Adrenal gland (tissue), 12 donors: Measurements from ENCODE around the gene CENPV. TPM values are rescaled to one million over a fixed set of nuclear protein-coding genes. Genes with fewer than 3 reads are reported as not detected.

Experiments used
- DNase-seq, 7 donors: peaks; one replicate each; pipeline ENCODE4 v3.0.0-alpha.2; 2019 to 2020
- H3K27ac ChIP-seq, 5 donors: fragments of 200-600 bp; sonication (generic) in 4 of 5; 1 replicate in 3 of 5; 2 replicates in 2 of 5; pipeline versions ENCODE4 v1.5.1 to v1.8.0; 2016 to 2020; ENCODE audit warnings: mild to moderate bottlenecking in 1 of 5
- H3K27me3 ChIP-seq: fragments of 200-600 bp; 2 replicates; pipeline ENCODE4 v1.8.0; 2021
- H3K36me3 ChIP-seq, 2 donors: fragments of 200-600 bp; replicated peaks in 1 of 2; 1 replicate in 1 of 2; 2 replicates in 1 of 2; pipeline versions ENCODE4 v1.5.1 to v1.8.0; 2018 to 2022
- H3K4me1 ChIP-seq, 2 donors: fragments of 200-600 bp; replicated peaks in 1 of 2; 1 replicate in 1 of 2; 2 replicates in 1 of 2; pipeline versions ENCODE4 v1.5.1 to v1.8.0; 2018 to 2021
- H3K4me3 ChIP-seq, 4 donors: fragments of 200-600 bp; sonication (generic) in 3 of 4; one replicate each; pipeline ENCODE4 v1.5.1; 2016 to 2018
- H3K9me3 ChIP-seq, 3 donors: fragments of 200-600 bp; sonication (generic) in 1 of 3; replicated peaks in 1 of 3; 1 replicate in 2 of 3; 2 replicates in 1 of 3; pipeline versions ENCODE4 v1.5.1 to v1.8.0; 2016 to 2021
- POLR2A ChIP-seq, 2 donors: fragments of 450-650 bp; IDR thresholded peaks; one replicate each; pipeline ENCODE4 v1.6.1; 2017; ENCODE audit warnings: antibody characterized with exemption in 2 of 2, mild to moderate bottlenecking in 2 of 2, moderate library complexity in 1 of 2
- WGBS, 4 donors: extraction: QIAGEN DNeasy Blood & Tissue Kit in 2 of 4; methylation state at CpG; one replicate each; pipeline versions ENCODE4 v1.1.5 to v1.1.7; 2013 to 2017; 5-methylcytosine and 5-hydroxymethylcytosine counted together
- intact Hi-C, 2 donors: fragments of 100-400 bp; cut with DNase I; formaldehyde crosslinking; loops; one replicate each; pipeline versions ENCODE4 v1.14.1 to v1.15.0; 2022 to 2023
- polyA plus RNA-seq, 3 donors: library from polyadenylated mRNA; stranded (reverse); fragments of 200-250 nt in 2 of 3; fragments of 350-450 nt in 1 of 3; fragmentation: Illumina TruSeq in 1 of 3; extraction: RNeasy Lipid Tissue Mini Kit (QIAGEN cat#74804) in 1 of 3; gene quantifications; one replicate each; pipeline ENCODE4 v1.2.3, GENCODE V29; 2013 to 2014
- total RNA-seq, 9 donors: library from RNA; depleted of rRNA in 4 of 9; stranded (reverse); fragments of >200 nt in 4 of 9; fragments of 120-200 nt in 1 of 9; fragmentation: NEBNext Ultra II Directional in 1 of 9; extraction: Animal tissue kit (Norgen Biotek cat#: 25700) in 1 of 9; gene quantifications; one replicate each; pipeline versions ENCODE4 v1.1.0 to v1.2.4, GENCODE V29; 2013 to 2023
- TF ChIP-seq, protein P1 (sequence below), 6 experiments: fragments of 450-650 bp in 4 of 6; fragments of 200-600 bp in 2 of 6; sonication (generic) in 1 of 6; IDR thresholded peaks; 1 replicate in 5 of 6; 2 replicates in 1 of 6; pipeline versions ENCODE4 v1.5.1 to v1.8.0; 2016 to 2021; ENCODE audit warnings: antibody characterized with exemption in 6 of 6, mild to moderate bottlenecking in 2 of 6, moderate library complexity in 1 of 6
- donor health status: healthy with polysubstance abuse.
- donor health status: Bipolar disorder and iron deficiency.
- donor health status: DM: yes; HTN: yes; CAD: no.
- donor health status: DM: no; HTN: no; CAD: no.
- donor health status: DM: no; HTN: no; CAD: no.
- donor health status: DM: yes; HTN: yes; CAD: no.

The CENPV gene
- total and polyA plus RNA-seq, 12 donors = 19.9 to 37.9 (median 28.6) TPM

GRCh38 chr17:16348586-16348985 lies 4.7 kb downstream of the CENPV start:
- H3K36me3 ChIP-seq = no peaks in the 10 kb centered on the region
- no peaks in the 10 kb centered on the region for H3K27me3 ChIP-seq
- TF ChIP-seq, protein P1, sequence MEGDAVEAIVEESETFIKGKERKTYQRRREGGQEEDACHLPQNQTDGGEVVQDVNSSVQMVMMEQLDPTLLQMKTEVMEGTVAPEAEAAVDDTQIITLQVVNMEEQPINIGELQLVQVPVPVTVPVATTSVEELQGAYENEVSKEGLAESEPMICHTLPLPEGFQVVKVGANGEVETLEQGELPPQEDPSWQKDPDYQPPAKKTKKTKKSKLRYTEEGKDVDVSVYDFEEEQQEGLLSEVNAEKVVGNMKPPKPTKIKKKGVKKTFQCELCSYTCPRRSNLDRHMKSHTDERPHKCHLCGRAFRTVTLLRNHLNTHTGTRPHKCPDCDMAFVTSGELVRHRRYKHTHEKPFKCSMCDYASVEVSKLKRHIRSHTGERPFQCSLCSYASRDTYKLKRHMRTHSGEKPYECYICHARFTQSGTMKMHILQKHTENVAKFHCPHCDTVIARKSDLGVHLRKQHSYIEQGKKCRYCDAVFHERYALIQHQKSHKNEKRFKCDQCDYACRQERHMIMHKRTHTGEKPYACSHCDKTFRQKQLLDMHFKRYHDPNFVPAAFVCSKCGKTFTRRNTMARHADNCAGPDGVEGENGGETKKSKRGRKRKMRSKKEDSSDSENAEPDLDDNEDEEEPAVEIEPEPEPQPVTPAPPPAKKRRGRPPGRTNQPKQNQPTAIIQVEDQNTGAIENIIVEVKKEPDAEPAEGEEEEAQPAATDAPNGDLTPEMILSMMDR (IDR thresholded peaks at IDR 0.05) = no peak
- TF ChIP-seq POLR2A (IDR thresholded peaks at IDR 0.05) = no peak
- no peaks in the 10 kb centered on the region for H3K9me3 ChIP-seq
- intact Hi-C loops = no loop called here
- H3K4me1 ChIP-seq = peaks cover 7 to 20% of the 10 kb centered on the region in 2 donors
- no peak for DNase-seq
- 91 to 100% (median 94%) methylated on average over 1 to 6 of the region's 6 CpGs for WGBS, 4 donors
- no peak overlapping the region for H3K27ac ChIP-seq
- H3K4me3 ChIP-seq = no peak overlapping the region

DNA sequence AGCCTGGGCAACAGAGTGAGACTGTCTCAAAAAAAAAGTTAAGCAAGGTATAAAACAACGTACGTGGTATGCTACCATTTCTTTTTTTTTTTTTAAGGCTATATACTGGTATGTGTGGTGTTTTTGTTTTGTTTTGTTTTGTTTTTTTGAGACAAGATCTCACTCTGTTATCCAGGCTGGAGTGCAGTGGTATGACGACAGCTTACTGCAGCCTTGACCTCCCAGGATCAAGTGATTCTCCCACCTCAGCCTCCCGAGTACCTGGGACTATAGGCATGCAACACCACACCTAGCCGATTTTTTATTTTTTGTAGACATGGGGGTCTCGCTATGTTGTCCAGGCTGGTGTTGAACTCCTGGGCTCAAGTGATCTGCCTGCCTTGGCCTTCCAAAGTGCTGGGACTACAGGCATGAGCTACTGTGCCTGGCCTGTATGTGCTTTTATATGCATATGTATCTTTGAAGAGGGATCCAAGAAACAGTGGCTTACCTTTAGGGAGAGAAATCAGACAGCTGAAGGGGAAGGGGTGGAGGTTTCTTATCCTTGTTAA lies 6.5 kb downstream of the CENPV start:
- Histone ChIP-seq H3K36me3 (no peaks in the 10 kb centered on the region), H3K9me3 (no peaks in the 10 kb centered on the region), H3K4me3 (no peak overlapping the region), H3K27ac (no peak overlapping the region), H3K4me1 (peaks cover under 1 to 9% of the 10 kb centered on the region in 2 donors), H3K27me3 (no peaks in the 10 kb centered on the region)
- TF ChIP-seq POLR2A (IDR thresholded peaks at IDR 0.05) = no peak
- 89 to 93% (median 90%) methylated on average over 6 of the region's 6 CpGs for WGBS, 4 donors
- DNase-seq = no peak
- intact Hi-C loops = no loop called here

DNA sequence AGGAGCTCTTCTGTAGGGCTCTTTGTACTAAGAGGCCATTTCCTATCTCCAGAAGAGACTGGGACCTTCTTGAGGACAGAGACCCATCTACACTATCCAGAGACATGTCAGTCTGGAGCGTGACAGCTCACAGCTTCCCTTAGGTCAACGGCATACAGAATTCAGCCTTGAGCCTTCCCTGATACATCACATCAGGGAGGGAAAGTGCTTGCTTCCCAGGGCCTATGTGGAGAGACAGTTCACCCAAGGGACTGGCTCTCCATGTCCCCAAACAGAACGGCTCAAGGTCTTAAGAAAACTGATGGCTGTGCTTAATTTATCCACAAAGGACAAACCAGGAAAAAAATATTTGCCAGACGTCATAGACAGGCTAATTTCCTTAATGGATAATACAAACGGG lies 7.7 kb downstream of the CENPV start:
- intact Hi-C loops = no loop called here
- peak overlapping the region in 2 of 5 donors; percentile 3 to 29 for H3K27ac ChIP-seq
- no peaks in the 10 kb centered on the region for H3K27me3 ChIP-seq
- peaks cover 0 to 7% of the 10 kb centered on the region in 2 donors for H3K4me1 ChIP-seq
- DNase-seq = peak in 6 of 7 donors; percentile 20 to 69 (median 38)
- H3K9me3 ChIP-seq = no peaks in the 10 kb centered on the region
- no peaks in the 10 kb centered on the region for H3K36me3 ChIP-seq
- 42 to 50% (median 48%) methylated on average over 5 of the region's 5 CpGs for WGBS, 4 donors
- TF ChIP-seq, protein P1 (IDR thresholded peaks at IDR 0.05) = no peak
- no peak for TF ChIP-seq POLR2A (IDR thresholded peaks at IDR 0.05)
- H3K4me3 ChIP-seq = no peak overlapping the region

- no peak for DNase-seq
- Histone ChIP-seq H3K36me3 (no peaks in the 10 kb centered on the region), H3K27me3 (no peaks in the 10 kb centered on the region), H3K4me3 (no peak overlapping the region), H3K27ac (peak overlapping the region in 1 of 5 donors; percentile 13), H3K4me1 (peaks cover 0 to 7% of the 10 kb centered on the region in 2 donors), H3K9me3 (no peaks in the 10 kb centered on the region)
- intact Hi-C loops = no loop called here
- 81 to 97% (median 88%) methylated on average over 2 to 3 of the region's 3 CpGs for WGBS, 4 donors
- TF ChIP-seq, protein P1 (IDR thresholded peaks at IDR 0.05) = no peak
- no peak for TF ChIP-seq POLR2A (IDR thresholded peaks at IDR 0.05)
These were observed 9.7 kb downstream of the CENPV start for GRCh38 chr17:16343569-16343968.

DNA sequence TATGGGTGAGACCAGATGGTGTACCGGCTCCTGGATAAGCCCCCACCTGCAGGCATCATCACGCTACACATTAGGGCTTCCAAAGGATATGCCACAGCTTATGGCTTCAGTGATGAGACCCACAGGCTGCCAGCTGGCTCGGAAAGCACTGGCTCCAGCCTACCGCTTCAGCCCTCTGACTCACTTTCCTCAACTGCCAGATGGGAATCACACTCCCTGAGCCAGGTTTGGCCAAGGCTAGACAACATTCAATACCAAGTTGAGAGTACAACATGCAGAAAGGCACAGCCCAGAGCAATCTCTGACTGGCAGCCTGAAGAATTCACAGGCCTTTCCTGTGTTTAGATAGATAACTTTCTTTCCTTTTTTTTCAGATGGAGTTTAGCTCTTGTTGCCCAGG lies 10.3 kb downstream of the CENPV start:
- H3K27ac ChIP-seq = no peak overlapping the region
- peaks cover 0 to 7% of the 10 kb centered on the region in 2 donors for H3K4me1 ChIP-seq
- intact Hi-C loops = no loop called here
- H3K4me3 ChIP-seq = no peak overlapping the region
- no peaks in the 10 kb centered on the region for H3K9me3 ChIP-seq
- H3K27me3 ChIP-seq = no peaks in the 10 kb centered on the region
- H3K36me3 ChIP-seq = no peaks in the 10 kb centered on the region
- 71 to 100% (median 89%) methylated on average over 2 to 4 of the region's 4 CpGs for WGBS, 4 donors
- TF ChIP-seq, protein P1 (IDR thresholded peaks at IDR 0.05) = no peak
- TF ChIP-seq POLR2A (IDR thresholded peaks at IDR 0.05) = no peak
- peak; percentile 53 to 83 (median 74) for DNase-seq
